ENCODE measurements around the gene LGR6. TPM values are rescaled to one million over a fixed set of nuclear protein-coding genes. Genes with fewer than 3 reads are reported as not detected.

The LGR6 gene
- total RNA-seq, 1 donor from 2014 or later: 1.8 TPM

DNA sequence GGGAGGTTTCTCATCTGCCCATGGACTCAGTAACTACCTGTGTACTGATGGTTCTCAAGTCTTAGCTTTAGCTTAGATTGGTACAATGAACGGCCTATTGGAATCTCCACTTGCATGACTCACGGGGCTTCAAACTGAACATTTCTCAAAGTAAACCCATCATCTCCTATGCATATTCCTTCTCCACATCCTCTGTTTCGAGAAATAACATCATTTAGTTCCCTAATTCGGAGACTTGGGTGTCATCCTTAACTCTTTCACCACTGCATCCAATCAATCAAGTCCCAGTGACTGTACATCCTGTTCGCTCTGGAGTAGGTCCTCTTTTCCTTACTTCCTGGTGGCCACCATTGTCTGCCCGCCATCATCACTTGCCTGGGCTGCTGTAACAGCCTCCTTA lies 55.8 kb downstream of the LGR6 start:
- peaks cover 7% of the 10 kb centered on the region for H3K4me1 Mint-ChIP-seq (ENCODE audit: low read depth)
- H3K27me3 Mint-ChIP-seq (ENCODE audit: low read depth): peaks cover 2% of the 10 kb centered on the region
- no peak overlapping the region for H3K4me3 Mint-ChIP-seq (ENCODE audit: unreplicated experiment)
- no peaks in the 10 kb centered on the region for H3K9me3 Mint-ChIP-seq (ENCODE audit: low read depth)
- no peak for TF ChIP-seq CTCF (IDR thresholded peaks at IDR 0.05)
- no peak for DNase-seq (ENCODE audit: low spot score)
- H3K36me3 Mint-ChIP-seq (ENCODE audit: low read depth): no peaks in the 10 kb centered on the region
- no peak overlapping the region for H3K27ac Mint-ChIP-seq (ENCODE audit: unreplicated experiment)

- DNase-seq (ENCODE audit: low spot score): no peak
- Mint-ChIP-seq H3K4me3 (ENCODE audit: unreplicated experiment) (no peak overlapping the region), H3K27ac (ENCODE audit: unreplicated experiment) (no peak overlapping the region), H3K9me3 (ENCODE audit: low read depth) (no peaks in the 10 kb centered on the region), H3K27me3 (ENCODE audit: low read depth) (peaks cover 2% of the 10 kb centered on the region), H3K36me3 (ENCODE audit: low read depth) (no peaks in the 10 kb centered on the region), H3K4me1 (ENCODE audit: low read depth) (peaks cover 12% of the 10 kb centered on the region)
- no peak for TF ChIP-seq CTCF (IDR thresholded peaks at IDR 0.05)
Observed at GRCh38 chr1:202249846-202250245, 56.2 kb downstream of the LGR6 start.

DNA sequence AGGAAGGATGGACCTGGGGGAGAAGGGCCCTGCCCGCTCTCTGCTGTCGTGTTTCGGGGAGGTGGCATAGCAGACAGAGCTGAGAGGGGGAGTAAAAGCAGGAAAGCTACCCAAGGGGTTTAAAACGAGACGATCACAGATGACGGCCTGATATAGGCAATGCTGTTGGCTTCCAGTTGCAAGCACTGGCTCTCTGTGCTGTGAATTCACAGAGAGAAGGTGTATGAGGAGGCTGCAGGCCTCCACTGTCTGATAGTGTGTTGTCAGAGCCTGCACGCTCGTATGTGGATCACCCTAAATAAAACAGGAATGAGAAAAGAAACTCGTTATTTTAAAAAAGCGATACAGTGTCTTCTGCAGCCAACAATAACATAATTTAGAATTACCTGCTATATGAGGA lies 57.4 kb downstream of the LGR6 start:
- H3K36me3 Mint-ChIP-seq (ENCODE audit: low read depth): no peaks in the 10 kb centered on the region
- peak overlapping the region; percentile 54 for H3K27ac Mint-ChIP-seq (ENCODE audit: unreplicated experiment)

GRCh38 chr1:202251424-202252256 lies 58.0 kb downstream of the LGR6 start:
- no peak overlapping the region for H3K27ac Mint-ChIP-seq (ENCODE audit: unreplicated experiment)
- TF ChIP-seq CTCF (IDR thresholded peaks at IDR 0.05): no peak
- H3K4me1 Mint-ChIP-seq (ENCODE audit: low read depth): peaks cover 13% of the 10 kb centered on the region
- H3K4me3 Mint-ChIP-seq (ENCODE audit: unreplicated experiment): no peak overlapping the region
- H3K36me3 Mint-ChIP-seq (ENCODE audit: low read depth): no peaks in the 10 kb centered on the region
- H3K27me3 Mint-ChIP-seq (ENCODE audit: low read depth): peaks cover 2% of the 10 kb centered on the region
- no peak for DNase-seq (ENCODE audit: low spot score)
- H3K9me3 Mint-ChIP-seq (ENCODE audit: low read depth): no peaks in the 10 kb centered on the region

More for the DNA sequence above, 57.4 kb downstream of the LGR6 start:
- Mint-ChIP-seq H3K4me1 (ENCODE audit: low read depth) (peaks cover 13% of the 10 kb centered on the region), H3K4me3 (ENCODE audit: unreplicated experiment) (no peak overlapping the region), H3K9me3 (ENCODE audit: low read depth) (no peaks in the 10 kb centered on the region), H3K27me3 (ENCODE audit: low read depth) (peaks cover 2% of the 10 kb centered on the region)
- DNase-seq (ENCODE audit: low spot score): no peak
- no peak for TF ChIP-seq CTCF (IDR thresholded peaks at IDR 0.05)

DNA sequence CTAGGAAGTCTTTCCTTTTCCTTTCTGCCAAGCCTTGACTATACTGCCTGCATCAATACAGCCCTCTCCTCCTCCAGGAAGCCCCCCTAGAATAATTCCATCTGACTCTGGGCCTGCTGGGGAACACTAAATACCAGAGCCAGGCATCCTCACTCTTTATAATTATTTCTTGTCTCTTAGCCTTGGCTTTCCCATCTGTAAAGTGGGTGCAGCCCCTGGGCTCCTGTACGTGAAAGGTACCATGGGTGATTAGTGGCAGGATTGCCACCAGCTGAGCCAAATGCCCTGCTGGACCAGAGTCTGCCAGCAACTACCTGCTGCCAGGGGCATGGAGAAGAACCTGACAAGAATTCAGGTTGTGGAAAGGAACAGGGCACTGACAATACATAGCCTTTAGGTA lies 58.7 kb downstream of the LGR6 start:
- H3K9me3 Mint-ChIP-seq (ENCODE audit: low read depth): no peaks in the 10 kb centered on the region
- no peak for DNase-seq (ENCODE audit: low spot score)
- TF ChIP-seq CTCF (IDR thresholded peaks at IDR 0.05): no peak
- H3K4me3 Mint-ChIP-seq (ENCODE audit: unreplicated experiment): no peak overlapping the region
- H3K4me1 Mint-ChIP-seq (ENCODE audit: low read depth): peaks cover 13% of the 10 kb centered on the region
- H3K27me3 Mint-ChIP-seq (ENCODE audit: low read depth): peaks cover 2% of the 10 kb centered on the region
- no peaks in the 10 kb centered on the region for H3K36me3 Mint-ChIP-seq (ENCODE audit: low read depth)
- no peak overlapping the region for H3K27ac Mint-ChIP-seq (ENCODE audit: unreplicated experiment)
